SK-N-MC (cell line): ENCODE results near the gene RPUSD1.
"Not testable (repeated sequence)": the region's sequence is repeated elsewhere in the genome, so short reads cannot be mapped to it uniquely, and the experiment has no call there.

ENCODE experiments used
- DNase-seq: peaks from one replicate; pipeline ENCODE4 v3.0.0-alpha.2; 2011; ENCODE audit warnings: low read depth, low spot score
- H3K27ac ChIP-seq: fragments of 200-600 bp; sonication (generic); 2 replicates; pipeline ENCODE4 v1.5.1; 2016; ENCODE audit warnings: mixed run types
- H3K36me3 ChIP-seq: fragments of 200-600 bp; sonication (generic); 2 replicates; pipeline ENCODE4 v1.6.1; 2017; ENCODE audit warnings: antibody characterized with exemption, low read length, mixed read lengths; ENCODE audit not compliant: insufficient read depth
- H3K4me3 ChIP-seq: fragments of 200-600 bp; sonication (generic); 2 replicates; pipeline ENCODE4 v1.5.1; 2016
- H3K9ac ChIP-seq: fragments of 200-600 bp; sonication (generic); 2 replicates; pipeline ENCODE4 v1.8.0; 2017; ENCODE audit warnings: mixed run types, mixed read lengths; ENCODE audit not compliant: insufficient read length
- H3K9me3 ChIP-seq: fragments of 200-600 bp; sonication (generic); 2 replicates; pipeline ENCODE4 v1.6.1; 2017; ENCODE audit warnings: low read depth, mild to moderate bottlenecking, antibody characterized with exemption, low read length, moderate library complexity, mixed read lengths
- EZH2 ChIP-seq: fragments of 200-600 bp; sonication (generic); IDR thresholded peaks from one replicate; pipeline ENCODE4 v1.6.1; 2017; ENCODE audit warnings: antibody characterized with exemption
- FOXP2 ChIP-seq: optimal IDR thresholded peaks from 2 replicates; pipeline ENCODE3; 2011; ENCODE audit warnings: mild to moderate bottlenecking, moderate library complexity; ENCODE audit not compliant: insufficient read depth; ENCODE audit errors: extremely low read length, control extremely low read depth
- POLR2AphosphoS5 ChIP-seq: IDR thresholded peaks from 2 replicates; pipeline ENCODE4 v1.6.1; 2012; ENCODE audit warnings: mild to moderate bottlenecking, low read depth, low read length, borderline replicate concordance

RPUSD1 gene

GRCh38 chr16:762595-763268 lies 25.4 kb downstream of the RPUSD1 start:
- DNase-seq = no peak
- H3K9ac ChIP-seq = no peak overlapping the region
- TF ChIP-seq FOXP2 (no peak), POLR2AphosphoS5 (no peak), EZH2 (no peak)
- no peak overlapping the region for H3K27ac ChIP-seq
- no peak overlapping the region for H3K4me3 ChIP-seq
- H3K9me3 ChIP-seq = no peaks in the 10 kb centered on the region
- no peaks in the 10 kb centered on the region for H3K36me3 ChIP-seq

GRCh38 chr16:761625-762513 lies 26.3 kb downstream of the RPUSD1 start:
- Histone ChIP-seq H3K27ac (no peak overlapping the region), H3K9ac (no peak overlapping the region), H3K36me3 (no peaks in the 10 kb centered on the region), H3K4me3 (no peak overlapping the region), H3K9me3 (no peaks in the 10 kb centered on the region)
- TF ChIP-seq FOXP2 (no peak), POLR2AphosphoS5 (no peak), EZH2 (no peak)
- no peak for DNase-seq

GRCh38 chr16:760545-761343 lies 27.4 kb downstream of the RPUSD1 start, which contains the start of gene MSLN:
TSS of gene MSLN (plus strand) at chr16:760734. CDS start at chr16:762681, 1,947 bp downstream.
- Histone ChIP-seq H3K27ac (no peak within 1 kb of the TSS), H3K36me3 (no peaks in the 10 kb centered on the region), H3K9me3 (no peaks in the 10 kb centered on the region), H3K4me3 (no peak within 1 kb of the TSS), H3K9ac (no peak within 1 kb of the TSS)
- no peak for DNase-seq
- no peak for TF ChIP-seq EZH2
- TF ChIP-seq POLR2AphosphoS5 = no peak
- no peak for TF ChIP-seq FOXP2

- TF ChIP-seq EZH2 (no peak), FOXP2 (no peak), POLR2AphosphoS5 (no peak)
- Histone ChIP-seq H3K36me3 (no peaks in the 10 kb centered on the region), H3K4me3 (no peak overlapping the region), H3K9ac (no peak overlapping the region), H3K27ac (no peak overlapping the region), H3K9me3 (no peaks in the 10 kb centered on the region)
- no peak for DNase-seq
These were observed 28.1 kb downstream of the RPUSD1 start for GRCh38 chr16:760065-760464.

GRCh38 chr16:759110-759910 lies 28.9 kb downstream of the RPUSD1 start:
- Histone ChIP-seq H3K4me3 (no peak overlapping the region), H3K27ac (no peak overlapping the region), H3K9ac (no peak overlapping the region), H3K9me3 (no peaks in the 10 kb centered on the region), H3K36me3 (no peaks in the 10 kb centered on the region)
- DNase-seq = no peak
- TF ChIP-seq POLR2AphosphoS5 = no peak
- TF ChIP-seq EZH2 = no peak
- TF ChIP-seq FOXP2 = no peak

GRCh38 chr16:756428-756827 lies 31.8 kb downstream of the RPUSD1 start:
- DNase-seq = no peak
- Histone ChIP-seq H3K4me3 (no peak overlapping the region), H3K9ac (no peak overlapping the region), H3K27ac (no peak overlapping the region), H3K36me3 (no peaks in the 10 kb centered on the region), H3K9me3 (no peaks in the 10 kb centered on the region)
- TF ChIP-seq POLR2AphosphoS5 (no peak), EZH2 (no peak), FOXP2 (no peak)

GRCh38 chr16:754656-755055 lies 33.5 kb downstream of the RPUSD1 start:
- no peak overlapping the region for H3K27ac ChIP-seq
- H3K36me3 ChIP-seq = no peaks in the 10 kb centered on the region
- DNase-seq = no peak
- no peaks in the 10 kb centered on the region for H3K9me3 ChIP-seq
- no peak overlapping the region for H3K9ac ChIP-seq
- H3K4me3 ChIP-seq = no peak overlapping the region
- no peak for TF ChIP-seq POLR2AphosphoS5
- no peak for TF ChIP-seq FOXP2
- no peak for TF ChIP-seq EZH2

- H3K9ac ChIP-seq, DNase-seq, H3K9me3 ChIP-seq, H3K27ac ChIP-seq, H3K4me3 ChIP-seq, H3K36me3 ChIP-seq: not testable (repeated sequence)
These were observed 34.0 kb downstream of the RPUSD1 start for GRCh38 chr16:754121-754607.
